SW 1271 (cell line): ENCODE results near the gene SLC30A1.

Source experiments
- DNase-seq, 2 experiments: peaks; one replicate each; lab custom pipeline; 2025; lab: John Stamatoyannopoulos, UW

SLC30A1 gene

DNA sequence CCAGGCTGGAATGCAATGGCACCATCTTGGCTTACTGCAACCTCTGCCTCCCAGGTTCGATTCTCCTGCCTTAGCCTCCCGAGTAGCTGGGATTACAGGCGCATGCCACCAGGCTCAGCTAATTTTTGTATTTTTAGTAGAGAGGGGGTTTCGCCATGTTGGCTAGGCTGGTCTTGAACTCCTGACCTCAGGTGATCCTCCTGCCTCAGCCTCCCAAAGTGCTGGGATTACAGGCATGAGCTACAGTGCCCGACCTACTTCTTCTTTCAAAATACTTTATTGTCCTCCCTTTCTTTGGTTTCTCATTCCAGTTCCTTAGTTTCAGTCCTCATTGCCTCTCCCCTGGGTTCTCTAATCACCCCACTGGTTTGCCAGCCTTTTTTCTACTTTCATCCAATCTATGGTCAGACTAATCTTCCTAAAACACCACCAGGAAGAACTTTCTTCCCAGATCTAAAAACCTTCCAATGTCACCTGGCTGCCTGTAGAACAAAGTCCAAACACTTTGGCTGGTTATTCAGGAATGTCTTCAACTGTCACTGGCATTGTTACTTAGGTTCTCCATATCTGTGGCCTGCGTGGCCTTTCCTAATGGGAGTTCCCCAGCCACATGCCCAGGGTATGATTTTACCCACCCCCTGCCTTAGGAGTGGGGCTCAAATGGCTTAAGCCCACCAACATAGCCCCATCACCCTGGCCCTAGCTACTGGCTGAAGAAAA is 29.0 kb upstream of the SLC30A1 start:
- DNase-seq = no peak

DNA sequence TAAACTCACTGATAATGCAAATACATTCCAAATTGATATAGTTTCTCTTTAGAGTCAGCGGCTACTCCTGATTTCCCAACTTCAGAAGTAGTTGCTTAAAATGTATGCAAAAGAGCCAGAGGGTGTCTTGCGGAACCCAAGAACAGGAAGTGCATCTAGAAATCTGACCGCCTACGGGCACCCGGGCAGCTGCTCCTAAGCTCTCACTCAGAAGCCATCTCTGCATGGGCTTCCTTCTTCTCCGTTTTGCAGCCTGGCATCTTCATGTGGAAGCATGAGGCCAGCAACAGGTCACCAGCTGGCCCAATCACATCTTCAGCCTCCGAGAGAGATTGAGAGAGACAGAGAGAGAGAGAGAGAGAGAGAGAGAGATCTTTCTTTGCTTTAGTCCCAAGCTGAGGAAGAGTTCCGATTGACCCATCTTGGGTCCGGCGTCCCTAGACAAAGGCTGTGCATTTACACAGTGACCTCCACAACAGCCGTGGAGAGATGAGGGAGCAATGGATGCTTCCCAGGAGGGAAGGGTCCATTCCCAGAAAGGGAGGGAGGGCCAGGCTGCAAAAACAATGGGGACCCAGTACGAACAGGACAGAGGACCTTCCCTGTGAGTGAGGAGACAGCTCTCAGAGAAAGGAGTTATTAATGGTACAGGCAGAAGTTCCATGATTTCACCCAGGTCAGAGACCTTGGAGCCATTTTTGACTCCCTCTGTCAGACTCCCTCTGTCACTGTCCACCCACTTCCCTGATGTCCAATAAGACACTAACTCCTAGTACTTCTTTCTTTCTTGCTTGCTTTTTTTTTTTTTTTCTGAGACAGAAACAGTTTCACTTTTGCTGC is 28.2 kb upstream of the SLC30A1 start:
- no peak for DNase-seq

DNA sequence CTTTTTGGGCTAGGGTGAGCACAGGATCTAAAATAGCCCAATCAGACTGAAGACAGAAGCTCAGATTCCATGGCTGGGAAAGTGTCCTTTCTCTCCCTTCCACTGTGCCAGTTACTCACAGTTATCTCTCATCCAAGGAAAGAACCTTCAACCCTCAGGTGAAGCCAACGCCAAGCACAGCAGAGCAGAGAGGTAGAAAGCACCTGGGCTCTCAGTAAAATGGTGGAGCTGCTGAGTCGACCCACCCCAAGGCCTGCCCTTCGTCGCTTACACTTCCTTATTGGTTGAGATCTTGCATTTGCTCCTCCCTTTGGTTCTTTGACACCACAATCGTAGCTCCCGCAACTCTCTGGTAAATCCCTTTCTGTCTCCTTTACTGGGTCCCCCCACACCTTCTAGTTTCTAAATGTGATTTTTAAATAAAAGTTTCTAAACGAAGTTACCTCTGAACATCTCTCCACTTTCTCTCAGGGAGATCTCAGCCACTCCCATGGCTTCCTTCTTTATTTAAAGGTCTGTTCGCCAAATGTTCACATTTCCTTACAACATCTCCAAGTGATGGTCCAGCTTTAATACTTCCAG is 27.5 kb upstream of the SLC30A1 start:
- no peak for DNase-seq

DNA sequence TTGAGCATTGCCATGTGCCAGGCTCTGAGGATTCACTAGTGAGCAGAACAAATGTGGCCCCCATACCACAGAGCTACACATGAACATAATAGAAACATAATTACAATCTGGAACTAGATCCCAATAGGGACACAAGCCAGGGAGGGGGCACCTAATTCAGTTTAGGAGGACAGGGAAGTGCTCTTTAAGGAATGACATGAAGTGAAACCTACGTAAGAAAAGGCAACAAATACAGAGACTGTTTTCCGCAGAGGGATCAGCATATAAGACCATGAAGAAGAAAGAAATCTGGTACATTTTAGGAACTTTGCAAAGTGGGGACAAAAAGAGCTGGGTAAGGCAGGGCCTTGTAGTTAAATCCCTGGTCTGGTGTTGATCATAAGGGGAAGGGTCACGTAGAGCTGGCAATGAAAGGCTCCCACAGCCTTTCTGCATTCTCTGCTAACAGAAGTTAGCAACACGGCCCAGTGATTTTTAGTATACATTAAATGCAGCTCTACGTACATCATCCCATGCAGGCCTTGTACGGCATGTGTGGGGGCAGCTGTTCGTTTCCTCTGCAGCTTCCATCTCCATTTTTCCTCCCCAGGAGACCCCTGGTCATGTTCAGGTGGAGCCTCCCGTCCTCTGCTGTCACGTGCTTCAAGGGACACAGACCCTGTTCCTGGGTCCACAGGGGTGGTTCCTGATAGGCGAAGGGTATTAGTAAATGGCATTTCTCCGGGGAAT is 26.8 kb upstream of the SLC30A1 start:
- no peak for DNase-seq

DNA sequence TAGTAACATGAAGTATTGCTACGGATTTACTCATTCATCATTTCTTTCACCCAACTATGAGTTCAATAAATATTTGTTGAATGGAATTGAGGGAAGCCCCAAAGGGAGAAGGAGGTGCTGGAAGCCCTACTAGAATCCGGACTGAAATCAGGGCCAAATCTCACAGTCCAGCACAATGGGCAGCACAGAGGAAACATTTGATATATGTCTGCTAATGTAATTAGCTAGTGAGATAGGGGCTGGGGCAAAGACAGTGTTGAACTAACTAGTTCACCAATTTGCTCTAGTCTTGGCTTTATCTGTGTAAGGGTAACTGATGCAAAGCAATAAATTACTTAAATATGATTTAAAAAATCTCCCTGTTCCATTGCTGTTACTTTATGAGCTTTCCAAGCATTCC is 26.1 kb upstream of the SLC30A1 start:
- no peak for DNase-seq

DNA sequence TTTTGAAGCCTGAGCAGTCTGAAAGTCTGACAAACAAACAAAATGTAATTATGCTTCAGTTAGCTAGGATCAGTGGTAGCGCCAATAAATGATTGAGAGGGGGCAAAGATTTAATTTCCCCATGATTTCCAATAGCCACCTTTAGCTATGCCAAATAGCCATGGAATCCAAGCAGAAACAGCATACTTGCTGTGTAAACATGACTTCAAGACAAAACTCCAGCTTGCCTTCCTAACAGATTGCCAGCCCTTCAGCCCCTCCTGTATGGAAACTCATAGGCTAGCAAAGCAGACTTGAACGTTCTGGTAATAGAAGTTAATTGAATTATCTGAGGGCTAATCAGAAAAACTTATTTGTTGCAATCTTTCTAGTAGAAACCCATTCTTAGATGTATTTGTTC is 25.6 kb upstream of the SLC30A1 start:
- DNase-seq = no peak

DNA sequence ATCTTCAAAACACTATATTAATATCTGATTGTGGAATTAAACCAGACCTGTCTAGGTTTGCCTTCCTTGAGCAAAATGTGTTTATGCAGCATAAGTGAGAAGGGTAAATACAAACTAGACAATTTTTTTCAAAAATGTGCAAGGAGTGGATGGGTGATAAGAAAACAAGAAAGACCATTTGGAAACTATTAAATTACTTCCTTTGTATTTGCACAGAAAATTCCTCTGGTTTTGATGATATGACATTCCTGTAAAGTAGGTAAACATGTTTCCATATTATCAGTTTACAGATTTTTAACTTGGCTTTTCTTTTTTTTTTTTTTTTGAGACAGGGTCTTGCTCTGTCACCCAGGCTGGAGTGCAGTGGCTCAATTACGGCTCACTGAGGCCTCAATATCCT is 24.8 kb upstream of the SLC30A1 start:
- DNase-seq = no peak

DNA sequence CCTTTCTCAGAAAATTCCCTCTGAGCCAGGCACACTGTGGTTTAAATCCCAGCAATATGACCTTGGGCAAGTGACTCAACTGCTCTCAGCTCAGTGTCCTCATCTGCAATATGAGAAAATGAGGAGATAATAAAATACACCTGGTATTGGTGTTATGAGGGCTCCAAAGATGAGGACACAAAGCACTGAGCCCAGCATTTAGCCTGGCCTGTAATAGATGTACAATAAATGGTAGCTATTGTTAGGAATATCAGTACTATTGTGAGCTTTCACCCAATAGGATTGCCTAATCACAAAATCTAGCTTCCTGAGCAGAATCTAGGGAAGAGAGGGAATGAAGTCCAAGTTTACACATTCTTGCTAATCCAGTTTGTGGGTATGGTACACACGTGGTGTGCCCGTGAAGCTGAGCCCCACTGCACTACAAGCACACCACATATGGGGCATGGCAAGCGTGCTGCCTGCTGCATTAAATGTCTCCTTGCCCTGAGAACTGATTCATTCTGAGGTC is 24.3 kb upstream of the SLC30A1 start:
- DNase-seq = no peak

DNA sequence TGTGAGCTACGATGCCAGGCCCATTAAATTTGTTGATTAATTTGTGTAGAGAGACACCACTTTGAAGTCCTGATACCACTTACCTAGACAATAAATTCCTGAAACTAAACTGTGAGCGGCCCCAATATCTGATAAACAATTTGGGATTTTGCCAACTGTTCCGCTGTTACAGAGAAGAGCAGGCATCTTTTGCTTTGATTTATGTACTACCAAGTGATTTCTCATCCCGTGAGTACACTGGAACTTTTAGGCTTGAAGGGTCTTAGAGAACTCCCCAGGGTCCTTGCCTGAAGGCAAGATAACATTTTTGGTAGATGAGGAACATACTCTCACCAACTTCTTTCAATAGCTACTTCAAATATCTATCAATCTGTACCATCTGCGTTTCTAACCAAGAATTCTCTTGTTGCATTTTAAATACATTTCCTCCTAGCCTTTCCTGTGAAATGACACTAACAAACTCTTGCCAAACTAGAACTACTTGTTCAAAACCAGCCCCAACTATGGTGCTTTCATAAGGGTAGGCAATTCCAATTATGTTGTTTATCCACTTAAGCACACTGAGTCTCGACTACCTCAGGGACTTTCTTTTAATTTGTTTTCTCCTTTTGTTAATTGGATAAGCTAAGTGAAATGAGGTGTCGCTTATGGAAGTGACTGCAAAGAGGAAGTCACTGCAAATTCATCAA is 23.2 kb upstream of the SLC30A1 start:
- DNase-seq = no peak

DNA sequence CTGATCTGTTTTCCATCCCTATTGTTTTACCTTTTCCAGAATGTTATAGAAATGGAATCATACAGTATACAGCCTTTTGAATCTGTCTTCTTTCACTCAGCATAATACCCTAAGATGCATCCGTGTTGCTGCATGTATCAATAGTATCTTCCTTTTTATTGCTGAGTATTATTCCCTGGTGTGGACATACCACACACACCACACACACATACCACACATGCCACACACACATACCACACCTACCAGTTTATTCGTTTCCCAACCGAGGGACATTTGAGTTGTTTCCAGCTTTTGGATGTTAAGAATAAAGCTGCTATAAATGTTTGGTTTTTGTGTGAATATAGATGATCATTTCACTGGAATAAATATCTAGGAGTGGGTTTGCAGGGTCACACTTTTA is 22.2 kb upstream of the SLC30A1 start:
- DNase-seq = no peak

DNA sequence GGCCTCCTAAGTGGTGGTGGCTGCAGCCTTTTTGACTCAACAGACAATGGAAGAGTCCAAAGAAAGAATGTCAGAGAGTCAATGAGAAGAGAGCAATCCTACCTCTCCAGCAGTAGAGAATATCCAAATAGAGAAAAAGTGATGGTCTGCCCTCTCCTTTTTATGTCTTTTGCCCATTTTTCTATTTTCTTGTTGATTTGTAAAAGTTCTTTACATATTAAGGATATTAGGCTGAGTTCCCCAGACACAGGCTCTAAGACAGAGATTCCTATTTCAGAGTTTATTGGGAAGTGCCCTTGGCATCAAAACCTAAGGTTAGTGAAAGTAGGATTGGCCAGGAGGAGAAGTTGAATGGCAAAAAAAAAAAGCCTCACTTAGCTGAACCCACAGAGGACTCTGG is 20.3 kb upstream of the SLC30A1 start:
- no peak for DNase-seq

DNA sequence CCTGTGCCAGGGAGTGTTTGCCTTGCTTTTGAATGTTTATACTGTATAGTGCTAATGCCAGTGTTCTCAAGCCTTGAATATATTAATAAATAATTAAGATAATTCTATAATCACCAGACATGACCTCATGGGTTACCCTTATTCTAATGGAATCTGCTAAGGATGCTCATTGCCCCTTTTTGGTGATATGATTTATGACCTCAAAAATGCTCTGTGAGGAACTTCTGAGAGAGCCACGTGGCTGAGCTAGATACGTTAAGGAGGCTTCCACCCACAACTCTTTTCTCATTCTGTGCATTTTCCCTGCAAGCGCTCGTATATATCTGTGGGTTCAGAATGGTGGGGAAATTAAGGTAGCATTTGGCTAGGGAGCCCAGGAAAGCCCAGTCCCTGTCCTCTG is 19.6 kb upstream of the SLC30A1 start:
- no peak for DNase-seq

DNA sequence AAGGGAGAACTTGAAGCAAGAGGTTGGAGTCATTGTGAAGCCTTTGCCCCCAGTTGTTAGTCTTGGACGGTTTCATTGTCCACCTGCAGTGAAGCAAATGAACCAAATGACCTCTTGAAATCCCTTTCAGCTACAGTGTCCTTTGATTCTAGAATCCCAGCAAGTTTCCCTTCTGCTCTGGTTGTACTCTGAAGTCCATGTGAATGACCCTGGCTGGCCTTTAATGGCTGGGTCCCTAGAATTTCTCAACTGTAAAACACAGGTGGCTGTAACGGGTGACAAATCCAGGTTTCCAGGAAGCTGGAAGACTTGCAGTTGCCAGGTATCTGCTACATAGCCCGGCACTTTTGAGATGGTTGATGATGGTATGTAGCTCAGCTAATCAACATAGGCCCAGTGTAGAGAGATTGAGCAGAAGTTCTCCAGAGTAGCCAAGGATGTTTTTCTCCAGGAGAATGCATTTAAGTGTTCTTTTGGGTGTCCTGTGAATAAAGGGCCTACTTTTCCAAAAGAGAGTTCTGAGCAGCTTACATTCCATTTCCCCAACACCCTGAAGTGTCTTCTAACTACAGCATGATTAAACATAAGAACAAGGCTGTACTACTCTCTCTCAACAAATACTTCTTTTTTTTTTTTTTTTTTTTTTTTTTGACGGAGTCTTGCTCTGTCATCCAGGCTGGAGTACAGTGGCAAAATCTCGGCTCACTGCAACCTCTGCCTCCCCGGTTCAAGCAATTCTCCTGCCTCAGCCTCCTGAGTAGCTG is 17.6 kb upstream of the SLC30A1 start:
- no peak for DNase-seq

DNA sequence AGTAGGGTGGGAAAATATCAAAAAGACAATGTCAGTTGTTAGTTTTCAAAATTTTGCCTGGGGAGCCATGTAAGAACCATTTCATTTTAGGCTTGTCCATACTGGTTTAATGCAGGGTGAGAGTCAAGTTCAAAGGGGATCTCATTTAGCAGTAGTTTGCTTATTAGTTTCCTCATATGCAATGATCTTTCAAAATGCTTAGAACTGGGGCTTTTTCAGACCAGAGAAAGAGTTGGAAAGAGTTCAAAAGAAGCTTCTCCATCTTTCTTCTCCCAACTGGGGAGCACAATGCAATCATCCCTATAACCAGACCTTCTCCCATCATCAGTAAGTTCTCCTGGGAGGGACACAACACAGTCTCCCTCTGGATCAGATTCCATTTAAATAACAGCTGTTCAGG is 16.5 kb upstream of the SLC30A1 start:
- DNase-seq = no peak

DNA sequence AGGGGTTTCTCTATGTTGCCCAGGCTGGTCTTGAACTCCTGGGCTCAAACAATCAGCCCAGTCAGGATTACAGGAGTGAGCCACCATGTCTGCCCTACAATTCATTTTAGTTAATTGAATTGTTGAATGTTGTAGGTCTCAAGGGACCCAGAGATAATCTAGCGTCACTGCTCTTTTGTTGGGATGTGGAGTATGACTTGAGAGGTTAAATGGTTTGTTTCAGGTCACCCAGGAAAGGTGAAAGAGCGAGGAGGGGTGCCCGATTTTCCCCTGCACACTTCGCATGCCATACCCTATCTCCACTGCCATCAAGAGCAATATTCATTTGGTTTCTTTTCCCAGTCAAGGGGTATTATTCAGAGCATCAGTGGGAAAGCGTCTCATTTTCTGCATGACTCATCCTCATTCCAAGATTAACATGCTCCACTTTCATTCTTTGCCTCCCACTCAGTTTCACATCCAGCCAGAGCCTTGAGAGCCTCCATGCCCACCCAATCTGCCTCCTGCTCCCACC is 13.1 kb upstream of the SLC30A1 start:
- peak in 1 of 2 experiments; percentile 18 for DNase-seq

DNA sequence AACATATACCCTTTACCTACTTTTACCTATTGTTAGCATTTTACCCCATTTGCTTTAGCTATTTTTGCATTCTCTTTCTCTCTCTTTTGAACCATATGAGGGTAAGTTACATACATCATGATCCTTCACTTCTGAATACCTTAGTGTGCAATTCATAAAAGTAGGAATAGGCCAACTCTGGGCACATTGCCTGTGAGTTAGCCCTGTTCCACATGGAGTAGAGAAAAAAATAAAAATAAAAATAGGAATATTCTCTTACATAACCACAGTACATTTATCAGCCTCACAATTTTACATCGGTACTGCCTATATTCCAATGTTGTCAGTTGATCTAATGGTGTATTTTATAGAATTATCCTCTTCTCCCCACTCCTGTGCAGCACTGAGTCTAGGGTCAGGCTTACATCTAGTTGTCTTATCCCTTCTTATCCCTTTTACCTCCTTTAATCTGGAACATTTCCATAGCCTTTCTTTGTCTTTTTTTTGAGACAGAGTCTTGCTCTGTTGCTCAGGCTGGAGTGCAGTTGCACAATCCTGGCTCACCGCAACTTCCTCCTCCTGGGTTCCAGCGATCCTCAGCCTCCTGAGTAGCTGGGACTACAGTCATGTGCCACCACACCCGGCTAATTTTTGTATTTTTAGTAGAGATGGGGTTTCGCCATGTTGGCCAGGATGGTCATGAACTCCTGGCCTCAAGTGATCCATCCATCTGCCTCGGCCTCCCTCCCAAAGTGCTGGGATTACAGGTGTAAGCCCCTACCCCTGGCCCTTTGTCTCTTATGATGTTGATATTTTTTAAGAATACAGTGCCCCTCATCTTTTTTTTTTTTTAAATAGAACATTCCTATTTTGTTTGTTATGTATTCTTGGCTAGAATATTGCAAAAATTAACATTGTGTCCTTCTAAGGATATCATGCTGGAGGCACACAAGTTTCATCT is 11.1 kb upstream of the SLC30A1 start:
- no peak for DNase-seq

DNA sequence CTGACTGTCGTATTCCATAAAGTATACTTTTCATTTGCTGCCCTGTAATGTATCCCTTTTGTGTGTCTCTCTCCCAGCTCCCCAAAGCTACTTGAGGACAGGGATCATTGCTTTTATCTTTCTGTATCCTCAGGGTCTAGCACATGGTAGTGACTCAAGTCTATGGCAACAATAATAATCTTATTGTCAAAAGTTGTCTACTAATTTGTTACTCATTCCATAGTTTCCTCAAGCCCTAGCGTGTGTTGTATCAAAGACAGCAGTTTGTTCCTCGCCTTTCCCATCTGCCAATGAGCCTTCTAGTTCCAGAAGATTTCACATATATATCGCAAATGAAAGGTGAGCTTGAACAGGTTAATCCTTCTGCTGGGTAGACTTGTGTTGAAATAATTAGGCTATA is 9.8 kb upstream of the SLC30A1 start:
- no peak for DNase-seq

DNA sequence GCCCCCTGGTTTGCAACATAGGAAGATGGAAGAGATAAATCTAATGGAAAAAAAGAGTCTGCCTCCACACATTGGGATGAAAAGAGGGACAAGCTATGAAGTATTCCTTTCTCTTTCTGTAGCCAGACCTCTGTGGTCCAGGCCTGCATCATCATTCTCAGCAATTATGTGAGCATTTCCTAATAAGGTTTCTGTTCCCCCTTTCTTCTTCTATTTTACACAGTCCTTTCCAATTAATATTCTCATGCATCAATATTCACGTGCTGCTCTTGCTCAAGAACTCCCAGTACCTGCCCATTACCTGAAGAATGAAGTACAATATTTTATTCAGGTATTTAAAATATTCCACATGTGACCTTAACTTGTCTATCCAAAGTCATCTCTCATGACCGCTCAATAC is 8.2 kb upstream of the SLC30A1 start:
- DNase-seq = no peak

DNA sequence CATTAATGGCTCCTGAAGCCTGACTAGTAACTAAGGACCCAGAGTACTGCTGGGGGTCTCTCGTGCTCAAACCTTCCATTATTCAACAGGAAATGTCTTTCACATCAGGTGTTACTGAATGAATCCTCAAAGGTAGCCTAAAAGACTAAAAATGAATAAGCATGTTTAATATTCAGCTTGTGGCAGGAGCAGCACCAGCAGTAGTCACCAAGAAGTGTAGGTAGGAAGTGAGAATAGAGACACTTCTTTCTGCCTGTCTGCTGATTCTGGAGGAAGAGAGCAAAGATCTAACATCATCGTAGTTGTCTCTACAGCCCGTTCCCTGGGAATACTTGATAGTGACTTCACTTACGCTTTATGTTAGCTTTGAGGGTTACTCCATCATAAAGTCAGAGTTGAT is 7.6 kb upstream of the SLC30A1 start:
- no peak for DNase-seq
